TTC549 (cell line): ENCODE measurements around the gene FBLN7.

Source experiments
- FAIRE-seq: peaks from 2 replicates; lab custom pipeline; 2012; peaks lifted over from hg19 to GRCh38; lab: Jason Lieb, UNC

FBLN7 gene

DNA sequence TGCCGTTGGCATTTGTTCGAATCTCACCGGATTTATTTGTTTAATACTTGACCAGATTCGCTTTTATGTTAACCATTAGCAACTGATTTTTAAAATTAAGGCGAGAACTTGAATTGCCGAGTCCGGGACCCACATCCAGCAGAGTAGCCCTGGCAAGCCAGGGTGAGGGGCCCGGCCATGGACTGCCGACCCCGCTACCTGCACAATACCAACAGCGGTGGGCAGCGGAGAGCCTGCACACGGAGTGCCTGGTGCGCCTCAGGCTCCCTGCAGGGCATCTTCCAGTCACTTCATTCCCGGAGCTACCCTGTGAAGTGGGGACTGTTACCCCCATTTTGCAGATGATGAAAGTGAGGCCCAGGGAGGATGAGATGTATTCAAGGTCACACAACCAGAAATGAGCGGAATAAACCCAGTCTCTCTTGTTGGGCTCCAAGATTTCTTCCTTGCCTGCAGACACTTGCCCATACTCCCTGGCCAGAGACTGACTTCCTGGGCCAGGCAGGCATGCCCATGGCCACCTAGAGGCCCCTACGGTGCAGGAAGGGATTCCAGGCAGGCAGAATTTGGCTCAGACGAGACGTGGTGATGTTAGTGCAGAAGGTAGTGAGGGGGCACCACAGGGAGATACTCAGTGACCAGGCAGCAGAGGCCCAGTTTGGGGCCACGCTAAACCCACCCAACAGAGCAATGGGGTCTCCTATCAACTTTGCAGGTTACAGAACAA, 2.9 kb downstream of the FBLN7 start:
- FAIRE-seq = no peak

DNA sequence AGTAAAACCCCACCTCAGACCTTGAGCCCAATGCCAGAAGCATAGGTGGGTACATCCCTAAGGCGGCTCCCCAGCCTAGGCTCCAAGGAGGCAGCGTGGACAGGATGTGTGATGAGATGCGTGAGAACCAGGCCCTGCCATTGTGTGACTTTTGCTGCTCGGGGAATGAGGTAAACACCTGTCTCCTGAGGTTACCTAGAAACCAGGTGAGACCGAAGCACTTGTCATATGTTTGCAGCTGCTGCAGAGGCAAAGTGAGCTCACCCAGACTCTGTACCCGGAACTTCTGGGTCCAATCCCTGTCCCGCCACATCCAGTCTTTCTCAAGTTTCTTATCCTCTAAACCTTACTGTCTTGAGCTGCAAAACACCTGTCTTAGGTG, 3.4 kb downstream of the FBLN7 start:
- FAIRE-seq = no peak

DNA sequence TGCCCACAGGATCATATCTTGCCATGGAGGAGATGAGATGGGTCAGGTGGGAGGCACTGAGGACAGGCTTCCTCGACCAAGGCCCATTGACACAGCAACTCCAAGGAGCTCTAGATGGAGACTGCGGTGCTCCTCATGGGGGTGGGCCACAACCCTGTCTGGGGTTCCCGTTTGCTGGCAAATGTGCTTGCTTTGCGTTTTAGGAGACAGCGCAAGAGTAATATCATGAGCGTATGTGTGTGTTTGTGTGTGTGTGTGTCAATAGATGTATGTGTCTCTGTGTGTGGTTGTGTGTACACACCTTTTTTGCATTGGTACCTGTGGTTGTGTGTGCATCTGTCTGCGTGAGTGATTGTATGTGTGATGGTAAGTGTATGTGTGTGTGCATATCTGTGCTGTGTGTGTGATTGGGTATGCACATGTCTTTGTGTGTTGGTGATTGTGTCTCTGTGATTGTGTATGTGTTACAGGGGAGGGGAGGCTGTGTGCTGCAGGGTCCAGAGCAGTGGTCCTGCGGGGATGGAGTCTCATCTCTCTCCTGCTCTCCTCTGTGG, 4.4 kb downstream of the FBLN7 start:
- no peak for FAIRE-seq

DNA sequence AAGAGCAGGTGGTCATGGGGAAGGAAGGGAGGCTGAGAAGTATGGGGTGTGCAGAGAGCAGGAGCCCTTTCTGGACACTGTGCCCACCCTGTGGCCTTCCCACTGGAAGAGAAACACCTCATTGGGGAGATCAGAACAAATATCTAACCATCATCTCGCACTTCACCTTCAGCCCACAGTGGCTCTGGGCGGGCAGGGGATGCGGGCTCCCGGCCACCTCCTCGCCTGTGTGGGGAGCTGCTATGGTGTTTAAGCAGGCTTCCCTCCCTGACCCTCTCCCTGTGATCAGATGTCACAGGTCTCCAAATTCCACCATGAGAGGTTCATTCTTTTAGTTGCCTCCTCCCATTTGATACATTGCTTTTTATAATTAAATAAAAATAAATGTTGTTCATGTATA, 5.0 kb downstream of the FBLN7 start:
- FAIRE-seq = no peak

DNA sequence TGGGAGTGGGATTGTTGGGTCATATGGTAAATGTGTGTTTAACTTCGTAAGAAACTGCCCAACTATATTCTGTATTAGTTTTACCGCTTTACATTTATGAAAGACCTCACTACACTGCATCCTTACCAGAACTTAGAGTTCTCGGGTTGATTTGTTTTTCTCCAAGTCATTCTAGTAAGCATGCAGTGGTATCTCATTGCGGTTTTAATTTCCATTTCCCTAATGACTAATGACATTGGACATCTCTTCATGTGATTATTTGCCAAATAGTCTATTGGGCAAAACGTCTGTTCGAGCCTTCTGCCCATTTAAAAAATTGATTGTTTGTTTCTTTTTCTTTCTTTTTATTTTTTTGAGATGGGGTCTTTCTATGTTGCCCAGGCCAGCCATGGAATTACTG, 6.8 kb downstream of the FBLN7 start:
- FAIRE-seq = no peak

DNA sequence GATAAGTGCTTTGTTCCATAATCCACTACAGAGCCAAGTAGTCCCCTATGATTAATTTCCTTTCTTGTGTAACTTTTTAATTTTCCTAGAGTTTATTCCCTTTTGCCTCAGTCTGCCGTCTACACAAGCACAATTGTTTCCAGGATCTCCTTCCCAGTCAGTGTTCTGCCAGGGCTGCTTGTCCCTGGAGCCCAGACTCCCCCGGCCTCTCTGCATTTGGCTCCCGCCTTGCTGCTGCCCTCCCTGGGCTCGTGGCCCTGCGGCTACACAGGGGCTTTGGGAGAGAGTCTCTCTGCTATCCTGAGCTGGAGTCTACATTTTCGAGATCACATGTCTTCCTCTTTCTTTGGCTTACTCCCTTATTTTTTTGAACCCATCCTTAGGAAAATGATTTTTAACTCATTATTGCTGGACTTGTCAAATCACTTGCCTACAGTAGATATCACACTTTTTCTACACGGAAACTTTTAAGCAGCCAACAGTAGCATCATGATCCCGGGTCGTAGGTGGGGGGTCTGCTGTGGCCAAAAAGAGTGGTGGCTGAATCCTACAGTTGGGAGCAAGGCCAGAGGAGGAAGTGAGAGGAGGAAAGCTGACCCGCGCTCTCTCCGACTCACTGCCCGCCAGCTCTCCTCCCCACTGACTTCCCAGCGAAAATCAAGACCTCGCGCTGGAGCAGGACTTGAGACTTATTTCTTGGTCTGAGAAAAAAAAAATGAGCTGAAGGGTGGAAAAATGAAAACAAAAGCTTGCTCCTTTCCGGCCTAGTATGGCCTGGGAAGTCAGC, 9.4 kb downstream of the FBLN7 start:
- no peak for FAIRE-seq

DNA sequence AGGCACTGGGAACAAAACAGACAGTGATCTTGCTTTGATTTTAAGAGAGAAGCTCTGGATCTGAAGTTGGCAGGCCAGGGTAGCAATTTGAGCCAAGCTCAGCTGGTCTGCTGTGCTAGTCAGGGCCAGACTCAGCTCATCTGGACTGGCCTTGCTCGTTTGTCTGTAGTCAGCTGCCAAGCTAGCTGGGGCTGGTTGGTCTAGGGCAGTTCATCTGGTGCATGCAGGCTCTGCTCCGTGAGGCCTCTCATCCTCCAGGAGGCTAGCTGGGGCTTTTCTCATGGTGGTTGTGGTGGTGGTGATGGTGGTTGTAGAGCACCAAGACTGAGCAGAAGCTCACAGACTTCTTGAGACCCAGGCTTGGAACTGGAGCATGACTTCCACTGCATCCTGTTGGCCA, 10.3 kb downstream of the FBLN7 start:
- FAIRE-seq = no peak

DNA sequence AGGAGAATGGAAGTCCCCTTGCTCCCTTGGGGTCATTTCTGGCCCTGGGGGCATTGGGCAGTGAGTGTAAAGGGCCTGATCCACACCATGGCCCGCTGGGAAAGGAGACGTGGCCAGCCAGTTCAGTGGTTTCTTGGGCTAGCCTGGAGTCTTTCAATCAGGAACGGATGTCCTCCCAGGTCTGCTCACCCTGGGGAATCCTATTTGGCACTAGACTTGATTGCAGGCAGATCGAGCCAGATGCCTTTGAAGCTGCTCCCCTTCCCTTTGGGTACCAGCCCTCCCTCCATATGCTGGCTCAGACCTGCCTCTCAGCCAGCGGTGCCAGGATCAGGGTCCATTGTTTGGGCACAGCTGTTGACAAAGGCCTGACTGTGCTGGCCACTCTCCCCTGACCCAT, 11.0 kb downstream of the FBLN7 start:
- FAIRE-seq = no peak

DNA sequence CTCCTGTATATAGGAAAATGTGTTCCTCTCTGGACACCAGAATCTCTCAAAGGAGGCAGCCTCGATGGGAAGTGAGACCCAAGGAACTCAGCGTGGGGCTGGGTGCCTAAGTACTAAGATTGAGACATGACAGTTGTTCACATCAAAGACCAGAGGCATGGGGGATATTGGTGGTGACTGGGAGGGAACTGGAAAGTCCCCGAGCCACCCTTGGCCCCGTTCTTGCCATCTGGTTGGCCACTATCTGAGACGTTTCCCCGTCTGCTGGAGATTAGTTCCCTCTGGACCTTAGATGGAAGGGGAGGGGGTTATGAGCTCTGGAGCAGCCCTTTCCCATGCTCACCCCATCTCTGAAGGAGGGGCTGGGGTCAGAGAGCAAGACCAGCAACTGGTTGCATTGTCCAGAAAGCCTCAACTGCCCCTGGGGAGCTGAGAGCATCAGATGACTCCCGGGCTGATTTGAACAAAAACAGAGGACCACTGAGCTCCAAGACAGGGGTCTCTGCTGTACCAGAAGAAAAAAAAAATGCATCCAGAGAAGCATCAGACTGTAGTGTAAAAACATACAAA, 11.8 kb downstream of the FBLN7 start:
- FAIRE-seq = no peak

DNA sequence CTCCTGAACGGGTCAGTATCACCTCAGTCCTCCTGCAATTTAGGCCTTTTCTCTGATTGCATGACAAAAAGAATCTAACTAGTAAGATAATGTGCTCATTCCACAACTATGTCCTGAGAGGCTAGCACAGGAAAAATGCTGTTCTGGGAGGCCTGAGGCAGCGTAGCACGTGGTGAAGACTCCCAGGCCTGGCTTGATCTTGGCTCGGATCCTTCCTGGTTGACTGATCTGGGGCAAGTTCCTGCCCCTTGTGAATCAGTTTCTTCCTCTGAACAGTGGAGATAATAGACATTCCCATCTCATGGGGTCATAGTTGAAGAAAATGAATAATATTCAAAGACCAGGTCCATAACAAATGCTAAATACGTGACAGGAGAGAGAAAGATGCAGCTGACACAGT, 12.3 kb downstream of the FBLN7 start:
- no peak for FAIRE-seq

DNA sequence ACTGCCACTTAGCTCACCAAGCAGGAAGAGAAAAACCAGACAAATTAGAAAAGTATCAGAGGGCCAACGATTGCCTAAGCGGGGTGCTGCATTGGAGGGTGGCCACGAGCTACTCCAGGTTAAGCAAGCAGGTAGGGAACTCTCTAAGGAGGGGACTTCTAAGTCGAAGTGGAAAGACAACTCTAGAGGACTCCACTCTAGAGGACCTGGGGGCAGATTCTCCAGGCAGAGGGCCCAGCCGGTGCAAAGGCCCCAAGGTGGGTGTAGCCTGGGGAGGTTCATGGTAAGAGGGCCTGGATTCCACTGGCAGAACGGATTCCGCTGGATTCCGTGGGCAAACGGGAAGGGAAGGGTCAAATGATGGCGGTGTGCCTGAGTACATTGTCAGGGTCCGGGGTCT, 12.7 kb downstream of the FBLN7 start:
- FAIRE-seq = no peak

DNA sequence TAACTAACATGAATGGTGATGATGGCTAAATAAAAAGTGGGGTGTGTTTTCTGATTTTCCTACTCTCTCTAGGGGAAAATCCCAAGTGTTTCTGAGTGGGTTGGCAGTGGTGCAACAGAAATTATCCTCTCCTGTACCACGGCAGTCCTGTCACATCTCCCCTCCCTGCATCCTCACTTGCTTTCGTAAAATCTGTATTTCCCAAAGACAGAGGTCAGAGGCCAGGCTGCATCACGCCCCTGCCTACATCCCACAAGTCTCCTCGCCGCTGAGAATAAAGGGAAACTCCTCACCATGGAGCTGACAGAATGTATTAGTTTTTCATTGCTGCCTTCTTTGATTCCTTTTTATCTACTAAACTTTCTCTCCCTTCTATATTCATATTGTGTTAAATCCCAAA, 13.1 kb downstream of the FBLN7 start:
- no peak for FAIRE-seq

DNA sequence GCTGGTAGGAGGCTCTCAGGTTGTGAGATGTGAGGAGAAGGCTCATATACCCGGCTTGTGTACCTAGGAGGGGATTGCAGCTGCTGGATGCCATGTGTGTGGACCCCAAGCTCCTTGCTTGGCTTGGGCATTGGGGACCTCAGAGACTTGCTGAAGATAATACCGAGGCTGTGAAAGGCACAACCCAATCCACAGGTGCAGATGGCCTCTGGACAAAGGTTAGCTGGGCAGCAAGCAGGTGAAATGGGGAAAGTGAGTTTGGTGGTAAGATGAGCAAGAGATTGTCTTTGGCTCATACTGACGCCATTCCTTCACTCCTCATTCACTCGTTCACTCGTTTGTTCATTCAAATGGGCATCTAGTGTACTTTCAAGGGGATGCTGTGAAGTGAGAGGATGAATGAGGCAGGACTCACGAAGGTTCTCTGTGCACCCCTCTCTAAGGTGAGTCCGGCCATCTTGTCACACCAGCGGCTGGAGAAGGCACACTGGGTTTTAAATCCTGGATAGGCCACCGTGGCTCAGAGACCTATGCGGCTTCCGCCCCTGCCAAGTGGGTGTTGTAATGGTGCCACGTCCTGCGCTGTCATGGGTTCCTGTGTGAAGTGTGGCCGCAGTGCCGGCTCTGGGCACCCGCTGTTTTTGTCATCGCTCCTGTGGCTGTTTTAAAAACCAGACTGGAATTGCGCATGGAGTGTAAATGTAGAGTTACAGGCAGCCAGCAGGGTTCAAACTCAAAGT, 13.7 kb downstream of the FBLN7 start:
- FAIRE-seq = no peak

DNA sequence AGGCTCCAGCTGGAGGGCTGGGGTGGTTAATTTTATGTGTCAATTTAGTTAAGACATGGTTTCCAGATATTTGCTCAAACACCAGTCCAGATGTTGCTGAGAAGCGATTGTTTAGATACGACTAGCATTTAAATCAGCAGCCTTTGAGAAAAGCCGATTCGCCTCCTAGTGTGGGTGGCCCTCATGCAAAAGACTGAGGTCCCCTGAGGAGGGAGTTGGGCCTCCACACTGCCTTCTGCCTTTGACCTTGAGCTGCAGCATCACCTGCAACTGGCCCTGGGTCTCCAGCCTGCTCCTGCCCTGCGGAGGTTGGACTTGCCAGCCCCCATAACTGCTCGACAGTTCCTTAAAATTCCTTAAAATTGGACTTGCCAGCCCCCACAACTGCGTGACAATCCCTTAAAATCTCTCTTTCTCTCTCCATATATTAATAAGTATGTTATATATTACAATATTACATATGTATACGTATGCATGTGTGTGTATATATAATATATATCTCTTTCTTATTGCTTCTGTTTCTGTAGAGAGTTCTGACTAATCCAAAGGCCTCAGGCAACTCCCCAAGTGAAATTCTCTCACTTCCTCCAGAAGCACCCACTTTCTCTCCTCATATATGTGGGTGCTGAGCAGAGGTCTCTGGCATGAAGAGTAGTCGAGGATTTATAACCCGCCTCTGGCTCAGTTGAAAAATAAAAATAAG, 14.4 kb downstream of the FBLN7 start:
- no peak for FAIRE-seq

DNA sequence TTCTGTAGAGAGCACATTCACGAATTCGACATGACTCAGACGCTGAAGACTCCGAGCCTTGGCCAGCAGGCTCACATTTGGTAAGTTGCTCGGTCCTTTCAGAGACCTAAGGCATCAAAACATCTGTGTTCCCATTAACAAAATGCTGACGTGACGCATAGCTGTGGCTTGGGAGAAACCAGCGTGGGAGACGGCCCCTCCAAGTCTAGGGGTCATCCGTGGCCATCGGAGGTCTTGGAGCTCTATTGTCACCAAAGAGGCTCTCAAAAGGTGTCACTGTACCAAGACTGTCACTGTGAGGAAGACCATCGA, 14.9 kb downstream of the FBLN7 start:
- FAIRE-seq = no peak

DNA sequence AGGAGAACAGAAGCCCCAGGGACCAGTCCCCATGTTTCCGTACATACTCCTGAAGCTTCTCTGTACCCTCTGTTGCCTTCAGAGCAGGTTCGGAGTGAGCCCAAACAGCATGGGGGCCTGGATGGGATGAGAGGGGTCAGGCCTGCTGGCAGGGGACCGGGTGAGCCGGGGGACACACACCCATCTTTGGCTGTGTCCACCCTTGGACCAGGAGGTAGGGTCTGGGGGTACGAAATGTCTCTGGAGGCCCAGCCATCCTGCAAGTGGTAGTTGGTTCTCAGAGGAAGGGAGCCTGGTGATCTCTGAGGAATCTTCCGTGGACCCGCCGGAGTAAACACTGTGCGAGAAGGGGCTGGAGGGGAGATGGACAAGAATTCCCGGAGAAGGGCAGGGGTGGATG, 15.3 kb downstream of the FBLN7 start:
- no peak for FAIRE-seq

DNA sequence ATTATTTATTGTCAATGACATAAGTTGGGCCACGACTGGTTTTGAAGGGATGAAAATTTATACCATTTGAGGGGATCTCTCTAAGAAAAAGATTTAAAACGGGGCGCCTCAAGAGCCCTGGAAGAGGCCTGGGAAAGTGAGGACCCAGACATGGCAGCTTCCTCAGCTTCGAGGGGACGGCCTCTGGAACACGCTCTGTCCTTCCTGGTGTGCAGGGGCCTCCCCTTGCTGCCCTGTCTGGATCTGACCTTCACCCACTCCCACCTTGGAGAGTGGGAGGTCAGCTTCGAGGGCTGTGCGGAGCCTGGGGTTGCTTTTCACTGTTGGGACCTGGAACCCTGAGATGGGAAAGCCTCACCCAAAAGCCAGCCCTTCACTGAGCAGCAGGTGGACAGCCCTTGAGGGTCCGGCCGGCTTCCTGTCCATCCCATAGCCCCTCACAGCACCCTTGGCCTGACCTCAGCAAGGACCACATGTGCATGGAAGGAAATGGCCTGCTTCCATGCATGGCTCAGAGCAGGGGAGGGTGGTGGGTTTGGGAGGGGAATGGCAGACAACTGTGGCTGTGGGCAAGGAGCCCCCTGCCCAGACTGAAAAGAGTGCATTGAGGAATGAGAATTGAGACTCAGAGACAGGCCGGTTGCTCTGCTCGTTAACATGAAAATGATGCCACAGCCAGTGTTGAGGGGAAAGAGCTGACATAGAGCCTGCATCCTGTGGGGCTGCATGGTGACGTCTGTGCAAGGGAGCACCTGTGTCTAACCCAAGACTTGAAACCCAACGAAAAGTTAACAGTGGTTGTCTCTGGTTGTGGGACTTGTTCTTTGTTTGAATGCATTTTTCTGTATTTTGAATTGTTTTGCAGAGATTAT, 16.3 kb downstream of the FBLN7 start:
- FAIRE-seq = no peak

DNA sequence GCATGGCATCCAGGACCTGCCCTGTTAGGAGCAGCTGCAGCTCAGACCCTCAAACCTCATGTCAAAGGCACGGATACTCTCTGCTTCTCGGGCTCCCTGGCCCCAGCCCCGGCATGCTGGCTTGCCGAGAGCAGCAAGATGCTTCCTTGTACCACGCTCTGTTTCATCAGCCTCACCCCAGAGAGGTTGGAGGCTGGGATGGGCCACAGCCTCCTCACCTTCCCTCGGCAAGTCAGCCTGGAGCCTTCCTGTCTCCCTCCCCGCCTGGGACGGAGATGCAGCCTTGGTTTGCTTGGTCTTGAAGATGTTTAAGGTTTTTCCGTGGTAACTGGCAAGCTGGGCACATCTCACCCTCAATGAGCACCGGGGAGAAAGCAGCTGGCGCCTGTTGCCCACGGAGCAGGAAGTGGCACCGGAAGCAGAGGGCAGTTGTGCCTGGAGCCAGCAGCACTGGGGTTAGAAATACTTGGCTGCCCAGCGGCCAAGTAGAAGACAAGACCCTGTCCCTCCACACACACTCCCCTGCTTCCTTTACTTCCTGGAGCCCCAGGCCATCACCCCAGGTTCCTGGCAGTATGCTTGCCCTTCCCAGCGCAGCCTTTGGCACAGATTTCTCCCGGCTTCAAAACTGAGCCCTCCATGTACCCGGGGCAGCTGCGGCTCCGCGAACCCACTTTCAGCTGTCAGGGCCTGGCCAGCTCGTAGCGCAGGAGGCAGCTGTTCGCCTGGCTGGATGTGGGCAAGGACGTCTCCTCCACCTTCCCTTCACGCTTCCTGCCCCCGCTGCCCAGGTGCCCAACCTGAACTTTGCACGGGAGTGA, 17.4 kb downstream of the FBLN7 start:
- FAIRE-seq = no peak

DNA sequence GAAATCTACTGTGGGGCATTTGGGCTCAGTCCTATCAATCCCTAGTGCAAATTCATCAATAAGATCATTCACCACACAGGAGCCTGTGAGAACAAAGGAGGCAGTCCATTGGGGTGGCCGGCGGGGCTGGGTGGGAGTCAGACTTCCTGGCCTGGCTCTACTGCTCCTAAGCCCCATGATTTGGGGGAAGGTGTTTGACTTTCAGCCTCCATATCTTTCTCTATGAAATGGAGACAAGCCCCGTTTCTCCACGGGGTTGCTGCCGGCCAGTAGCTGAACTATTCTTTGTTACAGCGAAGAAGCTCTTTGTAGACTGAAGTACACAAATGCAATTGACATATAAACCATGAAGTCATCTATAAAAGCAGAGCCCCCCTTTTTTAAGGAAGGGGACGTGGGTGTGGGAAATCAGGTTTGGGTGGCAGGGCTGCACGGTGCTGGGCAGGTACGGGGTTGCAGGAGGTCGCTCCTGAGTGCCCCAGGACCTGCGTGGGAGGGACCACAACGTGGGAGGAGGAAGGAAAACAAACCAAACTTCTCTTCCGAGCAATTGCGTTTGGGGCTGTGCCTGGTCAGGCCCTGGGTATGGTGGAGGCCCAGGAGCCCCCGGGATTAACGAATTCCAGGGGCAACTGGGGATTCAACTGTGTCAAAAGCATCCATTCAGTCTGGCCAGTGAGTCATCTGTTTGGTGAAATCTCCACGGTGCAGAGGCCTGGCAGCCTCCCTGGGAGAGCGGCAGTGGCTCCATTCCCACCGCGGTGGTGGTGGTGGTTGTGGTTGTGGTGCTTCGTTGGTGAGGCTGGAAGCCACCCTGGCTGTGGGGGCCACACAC, 18.2 kb downstream of the FBLN7 start:
- no peak for FAIRE-seq
